Hepatocyte (in vitro differentiated cells): ENCODE measurements around the gene RNLS. TPM values are rescaled to one million over a fixed set of nuclear protein-coding genes. Genes with fewer than 3 reads are reported as not detected.
"Not testable (repeated sequence)": the region's sequence is repeated elsewhere in the genome, so short reads cannot be mapped to it uniquely, and the experiment has no call there.

ENCODE experiments used
- DNase-seq: peaks from one replicate; pipeline ENCODE4 v3.0.0-alpha.2; 2016; ENCODE audit warnings: low spot score
- H2AFZ ChIP-seq: fragments of 200-600 bp; sonication (generic); 2 replicates; pipeline ENCODE4 v1.6.0; 2016; ENCODE audit warnings: antibody characterized with exemption, mild to moderate bottlenecking
- H3K27ac ChIP-seq: fragments of 200-600 bp; sonication (generic); 2 replicates; pipeline ENCODE4 v1.5.1; 2016; ENCODE audit warnings: mild to moderate bottlenecking
- H3K27me3 ChIP-seq: fragments of 200-600 bp; sonication (generic); 2 replicates; pipeline ENCODE4 v1.6.1; 2016
- H3K36me3 ChIP-seq: fragments of 200-600 bp; sonication (generic); replicated peaks from 2 replicates; pipeline ENCODE4 v1.5.1; 2016; ENCODE audit warnings: low read depth; ENCODE audit not compliant: insufficient read depth
- H3K4me1 ChIP-seq: fragments of 200-600 bp; sonication (generic); 2 replicates; pipeline ENCODE4 v1.5.1; 2016; ENCODE audit warnings: mild to moderate bottlenecking, moderate library complexity; ENCODE audit not compliant: insufficient read depth
- H3K4me2 ChIP-seq: fragments of 200-600 bp; sonication (generic); 2 replicates; pipeline ENCODE4 v1.6.0; 2016
- H3K4me3 ChIP-seq: fragments of 200-600 bp; sonication (generic); 2 replicates; pipeline ENCODE4 v1.5.1; 2016; ENCODE audit warnings: mild to moderate bottlenecking
- H3K79me2 ChIP-seq: fragments of 200-600 bp; sonication (generic); 2 replicates; pipeline ENCODE4 v1.6.0; 2017; ENCODE audit warnings: mild to moderate bottlenecking
- H3K9me2 ChIP-seq: fragments of 200-600 bp; sonication (generic); replicated peaks from 2 replicates; pipeline ENCODE4 v1.6.0; 2017; ENCODE audit warnings: mild to moderate bottlenecking; ENCODE audit not compliant: insufficient read depth
- H3K9me3 ChIP-seq: fragments of 200-600 bp; sonication (generic); 2 replicates; pipeline ENCODE4 v1.5.1; 2016; ENCODE audit warnings: low read depth, mild to moderate bottlenecking
- H4K20me1 ChIP-seq: fragments of 200-600 bp; sonication (generic); 2 replicates; pipeline ENCODE4 v1.6.0; 2016; ENCODE audit warnings: mild to moderate bottlenecking; ENCODE audit not compliant: insufficient read depth, poor library complexity, severe bottlenecking
- EZH2 ChIP-seq: fragments of 200-600 bp; sonication (generic); IDR thresholded peaks from 2 replicates; pipeline ENCODE4 v1.6.1; 2016; ENCODE audit warnings: antibody characterized with exemption, mild to moderate bottlenecking, borderline replicate concordance
- EZH2phosphoT487 ChIP-seq: fragments of 200-600 bp; sonication (generic); IDR thresholded peaks from one replicate; pipeline ENCODE4 v1.6.1; 2018; ENCODE audit warnings: antibody characterized with exemption, mild to moderate bottlenecking, low read depth, moderate library complexity; ENCODE audit not compliant: unreplicated experiment, severe bottlenecking
- WGBS: methylation state at CpG from one replicate; pipeline ENCODE4 v1.1.6; 2016; ENCODE audit warnings: low lambda C conversion rate; ENCODE audit errors: missing lambda C conversion rate; 5-methylcytosine and 5-hydroxymethylcytosine counted together
- polyA plus RNA-seq: library from polyadenylated mRNA; unstranded; fragments of >200 nt; fragmentation: Nextera tagmentation; extraction: Ambion mirVana; gene quantifications from 2 replicates; pipeline ENCODE4 v1.2.1, GENCODE V29; 2016
- total RNA-seq: library from RNA; depleted of rRNA; stranded (reverse); fragments of >200 nt; gene quantifications from 2 replicates; pipeline ENCODE4 v1.2.3, GENCODE V29; 2014
- TF ChIP-seq, protein P1 (sequence below): fragments of 200-600 bp; sonication (generic); IDR thresholded peaks from 2 replicates; pipeline ENCODE4 v1.5.1; 2016; ENCODE audit warnings: antibody characterized with exemption, mild to moderate bottlenecking; ENCODE audit not compliant: poor library complexity

RNLS gene
- total and polyA plus RNA-seq, 2 experiments from 2014 or later = 12.8 to 14.9 TPM

- H3K9me3 ChIP-seq = no peaks in the 10 kb centered on the region
- no peak overlapping the region for H2AFZ ChIP-seq
- no peaks in the 10 kb centered on the region for H3K27me3 ChIP-seq
- no peak overlapping the region for H3K27ac ChIP-seq
- H3K4me1 ChIP-seq = no peaks in the 10 kb centered on the region
- no peaks in the 10 kb centered on the region for H3K36me3 ChIP-seq
- no peak overlapping the region for H3K4me3 ChIP-seq
- WGBS = 88% methylated on average over 1 of the region's 1 CpG
- TF ChIP-seq EZH2phosphoT487 (no peak), EZH2 (no peak)
- TF ChIP-seq, protein P1, sequence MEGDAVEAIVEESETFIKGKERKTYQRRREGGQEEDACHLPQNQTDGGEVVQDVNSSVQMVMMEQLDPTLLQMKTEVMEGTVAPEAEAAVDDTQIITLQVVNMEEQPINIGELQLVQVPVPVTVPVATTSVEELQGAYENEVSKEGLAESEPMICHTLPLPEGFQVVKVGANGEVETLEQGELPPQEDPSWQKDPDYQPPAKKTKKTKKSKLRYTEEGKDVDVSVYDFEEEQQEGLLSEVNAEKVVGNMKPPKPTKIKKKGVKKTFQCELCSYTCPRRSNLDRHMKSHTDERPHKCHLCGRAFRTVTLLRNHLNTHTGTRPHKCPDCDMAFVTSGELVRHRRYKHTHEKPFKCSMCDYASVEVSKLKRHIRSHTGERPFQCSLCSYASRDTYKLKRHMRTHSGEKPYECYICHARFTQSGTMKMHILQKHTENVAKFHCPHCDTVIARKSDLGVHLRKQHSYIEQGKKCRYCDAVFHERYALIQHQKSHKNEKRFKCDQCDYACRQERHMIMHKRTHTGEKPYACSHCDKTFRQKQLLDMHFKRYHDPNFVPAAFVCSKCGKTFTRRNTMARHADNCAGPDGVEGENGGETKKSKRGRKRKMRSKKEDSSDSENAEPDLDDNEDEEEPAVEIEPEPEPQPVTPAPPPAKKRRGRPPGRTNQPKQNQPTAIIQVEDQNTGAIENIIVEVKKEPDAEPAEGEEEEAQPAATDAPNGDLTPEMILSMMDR = no peak
- no peaks in the 10 kb centered on the region for H4K20me1 ChIP-seq
- no peaks in the 10 kb centered on the region for H3K9me2 ChIP-seq
- H3K4me2 ChIP-seq = no peak overlapping the region
- H3K79me2 ChIP-seq = no peaks in the 10 kb centered on the region
- DNase-seq = no peak
These were observed 297.1 kb downstream of the RNLS start for GRCh38 chr10:88286030-88286429.

DNA sequence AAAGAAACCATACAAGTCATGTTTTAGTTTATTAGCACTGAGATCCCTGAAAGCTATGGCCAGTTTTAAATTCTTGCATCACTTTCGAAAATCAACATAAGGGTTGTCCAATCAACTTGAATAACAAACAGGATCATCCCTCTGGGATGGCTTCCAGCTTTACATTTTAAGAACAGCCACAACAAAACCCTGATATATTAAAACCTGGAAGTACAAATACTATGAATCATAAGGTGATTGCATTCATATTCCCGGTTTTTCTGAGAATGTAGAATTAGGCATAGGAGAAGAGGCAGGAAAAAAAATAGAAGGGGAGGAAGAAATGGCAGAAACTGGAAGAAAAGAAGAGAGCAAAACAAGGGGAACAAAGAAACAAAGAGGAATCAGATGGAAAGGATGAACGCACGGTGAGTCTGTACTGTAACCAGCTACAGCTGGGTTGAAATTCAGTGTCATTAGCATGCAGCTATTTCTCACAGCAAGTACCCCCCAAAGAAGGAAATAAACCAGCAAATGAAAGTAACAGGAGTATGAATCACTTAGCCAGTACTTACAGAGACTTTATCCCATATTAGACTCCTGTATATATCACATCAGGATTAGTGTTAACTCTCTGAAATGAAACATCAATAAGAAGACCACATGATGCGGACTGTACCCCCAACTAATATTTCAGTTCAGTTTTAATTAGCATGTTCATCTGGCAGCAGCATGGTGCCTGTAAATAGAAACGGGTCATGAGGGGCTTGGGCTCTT, 301.3 kb downstream of the RNLS start:
- no peak for DNase-seq
- no peaks in the 10 kb centered on the region for H3K79me2 ChIP-seq
- H4K20me1 ChIP-seq = no peaks in the 10 kb centered on the region
- no peaks in the 10 kb centered on the region for H3K9me3 ChIP-seq
- WGBS = 77% methylated on average over 6 of the region's 6 CpGs
- no peak overlapping the region for H2AFZ ChIP-seq
- peak overlapping the region; percentile 8 for H3K4me2 ChIP-seq
- no peaks in the 10 kb centered on the region for H3K4me1 ChIP-seq
- TF ChIP-seq, protein P1 = no peak
- TF ChIP-seq EZH2phosphoT487 = no peak
- TF ChIP-seq EZH2 = no peak
- H3K27ac ChIP-seq = no peak overlapping the region
- no peak overlapping the region for H3K4me3 ChIP-seq
- H3K9me2 ChIP-seq = no peaks in the 10 kb centered on the region
- no peaks in the 10 kb centered on the region for H3K27me3 ChIP-seq
- H3K36me3 ChIP-seq = no peaks in the 10 kb centered on the region

DNA sequence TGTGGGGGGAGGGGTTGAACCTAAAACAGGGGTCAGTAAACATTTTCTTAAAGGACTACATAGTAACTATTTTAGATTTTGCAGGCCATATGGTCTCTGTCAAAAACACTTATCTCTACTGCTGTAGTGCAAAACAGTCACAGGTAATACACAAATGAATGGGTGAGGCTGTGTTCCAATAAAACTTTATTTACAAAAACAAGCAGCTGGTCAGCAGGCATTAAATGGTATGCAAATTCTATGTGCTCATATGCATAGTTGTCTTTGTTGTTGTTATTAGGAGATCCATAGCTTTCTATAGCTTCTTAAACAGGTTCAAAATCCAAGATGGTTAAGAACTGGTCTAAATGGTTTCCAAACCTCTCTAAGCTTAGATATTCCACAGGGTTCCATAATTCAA, 302.6 kb downstream of the RNLS start:
- no peak overlapping the region for H3K4me3 ChIP-seq
- H3K79me2 ChIP-seq = no peaks in the 10 kb centered on the region
- H3K4me1 ChIP-seq = no peaks in the 10 kb centered on the region
- H3K27me3 ChIP-seq = no peaks in the 10 kb centered on the region
- no peaks in the 10 kb centered on the region for H4K20me1 ChIP-seq
- H3K36me3 ChIP-seq = no peaks in the 10 kb centered on the region
- H3K4me2 ChIP-seq = no peak overlapping the region
- H3K9me2 ChIP-seq = no peaks in the 10 kb centered on the region
- no peak for TF ChIP-seq EZH2phosphoT487
- DNase-seq = no peak
- H3K9me3 ChIP-seq = no peaks in the 10 kb centered on the region
- H2AFZ ChIP-seq = no peak overlapping the region
- no peak overlapping the region for H3K27ac ChIP-seq

GRCh38 chr10:88278912-88279311, 304.2 kb downstream of the RNLS start:
- DNase-seq = no peak
- no peak overlapping the region for H3K4me2 ChIP-seq
- H3K9me3 ChIP-seq = no peaks in the 10 kb centered on the region
- H3K27ac ChIP-seq = no peak overlapping the region
- H2AFZ ChIP-seq = no peak overlapping the region
- H4K20me1 ChIP-seq = no peaks in the 10 kb centered on the region
- no peak overlapping the region for H3K4me3 ChIP-seq
- no peaks in the 10 kb centered on the region for H3K9me2 ChIP-seq
- 91% methylated on average over 2 of the region's 2 CpGs for WGBS
- no peaks in the 10 kb centered on the region for H3K36me3 ChIP-seq
- H3K27me3 ChIP-seq = no peaks in the 10 kb centered on the region
- TF ChIP-seq EZH2phosphoT487 = no peak
- no peaks in the 10 kb centered on the region for H3K4me1 ChIP-seq
- no peaks in the 10 kb centered on the region for H3K79me2 ChIP-seq

DNA sequence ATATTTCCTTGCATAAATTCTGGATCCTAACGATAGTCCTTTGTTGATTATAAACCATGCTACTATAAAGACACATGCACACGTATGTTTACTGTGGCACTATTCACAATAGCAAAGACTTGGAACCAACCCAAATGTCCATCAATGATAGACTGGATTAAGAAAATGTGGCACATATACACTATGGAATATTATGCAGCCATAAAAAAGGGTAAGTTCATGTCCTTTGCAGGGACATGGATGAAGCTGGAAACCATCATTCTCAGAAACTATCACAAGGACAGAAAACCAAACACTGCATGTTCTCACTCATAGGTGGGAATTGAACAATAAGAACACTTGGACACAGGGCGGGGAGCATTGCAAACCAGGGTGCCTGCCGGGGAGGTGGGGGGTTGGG, 306.2 kb downstream of the RNLS start:
- WGBS = 92% methylated on average over 4 of the region's 4 CpGs

More for the DNA sequence above, 306.2 kb downstream of the RNLS start:
- H3K27me3 ChIP-seq, H3K9me2 ChIP-seq, DNase-seq, H3K4me2 ChIP-seq, H3K36me3 ChIP-seq, H3K9me3 ChIP-seq, H2AFZ ChIP-seq, H3K27ac ChIP-seq, H3K4me3 ChIP-seq, H3K4me1 ChIP-seq, H4K20me1 ChIP-seq, H3K79me2 ChIP-seq: not testable (repeated sequence)
